CD14-positive monocyte (primary cell): Measurements from ENCODE around the gene FARP2. TPM values are rescaled to one million over a fixed set of nuclear protein-coding genes. Genes with fewer than 3 reads are reported as not detected.
"Not testable (repeated sequence)": the region's sequence is repeated elsewhere in the genome, so short reads cannot be mapped to it uniquely, and the experiment has no call there.

Source experiments
- DNase-seq, 3 donors: peaks; one replicate each; pipeline ENCODE4 v3.0.0-alpha.2; 2011 to 2022
- H2AFZ ChIP-seq: 2 replicates; pipeline ENCODE4 v1.6.0; 2012; ENCODE audit warnings: mild to moderate bottlenecking, low read depth, low read length, inconsistent platforms; ENCODE audit not compliant: insufficient read depth, poor library complexity, severe bottlenecking
- H3K27ac ChIP-seq, 2 donors: 1 replicate in 1 of 2; 2 replicates in 1 of 2; pipeline ENCODE4 v1.5.1; 2012 to 2013; ENCODE audit warnings: low read length in 2 of 2, control low read depth in 1 of 2, inconsistent platforms in 1 of 2, low read depth in 1 of 2, mild to moderate bottlenecking in 1 of 2
- H3K27me3 ChIP-seq, 2 donors: one replicate each; pipeline versions ENCODE4 v1.6.0 to v1.6.1; 2011 to 2013; ENCODE audit warnings: low read length in 2 of 2; ENCODE audit not compliant: control insufficient read depth in 2 of 2, insufficient read depth in 2 of 2
- H3K36me3 ChIP-seq, 2 donors: replicated peaks in 1 of 2; 1 replicate in 1 of 2; 2 replicates in 1 of 2; pipeline versions ENCODE4 v1.5.1 to v1.6.1; 2012 to 2013; ENCODE audit warnings: low read length in 2 of 2, control low read depth in 1 of 2, inconsistent platforms in 1 of 2, mild to moderate bottlenecking in 1 of 2; ENCODE audit not compliant: insufficient read depth in 2 of 2, control insufficient read depth in 1 of 2
- H3K4me1 ChIP-seq, 2 donors: 1 replicate in 1 of 2; 2 replicates in 1 of 2; pipeline versions ENCODE4 v1.5.1 to v1.6.1; 2012 to 2013; ENCODE audit warnings: low read length in 2 of 2, control low read depth in 1 of 2, inconsistent platforms in 1 of 2, mild to moderate bottlenecking in 1 of 2, moderate library complexity in 1 of 2; ENCODE audit not compliant: insufficient read depth in 2 of 2, control insufficient read depth in 1 of 2
- H3K4me2 ChIP-seq: replicated peaks from 2 replicates; pipeline ENCODE3; 2012; ENCODE audit warnings: low read length, moderate library complexity, mild to moderate bottlenecking; ENCODE audit not compliant: poor library complexity, severe bottlenecking; ENCODE audit errors: extremely low read depth
- H3K4me3 ChIP-seq, 3 experiments: fragments of 200-600 bp in 1 of 3; sonication (generic) in 1 of 3; replicated peaks in 1 of 3; 1 replicate in 2 of 3; 2 replicates in 1 of 3; pipeline ENCODE4 v1.5.1; 2011 to 2013; ENCODE audit warnings: low read length in 3 of 3, mild to moderate bottlenecking in 3 of 3, control low read depth in 2 of 3, low read depth in 2 of 3, inconsistent platforms in 1 of 3, moderate library complexity in 1 of 3
- H3K79me2 ChIP-seq: 2 replicates; pipeline ENCODE4 v1.6.0; 2012; ENCODE audit warnings: mild to moderate bottlenecking, control low read depth, inconsistent platforms, low read length, moderate library complexity; ENCODE audit not compliant: insufficient read depth
- H3K9ac ChIP-seq: 2 replicates; pipeline ENCODE4 v1.6.0; 2017; ENCODE audit warnings: low read length, mild to moderate bottlenecking; ENCODE audit not compliant: insufficient read depth, poor library complexity, severe bottlenecking
- H3K9me3 ChIP-seq, 2 donors: replicated peaks in 1 of 2; 1 replicate in 1 of 2; 2 replicates in 1 of 2; pipeline versions ENCODE4 v1.5.1 to v1.6.1; 2012 to 2013; ENCODE audit warnings: low read length in 2 of 2, control low read depth in 1 of 2; ENCODE audit not compliant: control insufficient read depth in 1 of 2, insufficient read depth in 1 of 2
- H4K20me1 ChIP-seq: 2 replicates; pipeline ENCODE4 v1.6.0; 2012; ENCODE audit warnings: mild to moderate bottlenecking, low read length, control low read depth, moderate library complexity; ENCODE audit not compliant: insufficient read depth
- H3K27ac Mint-ChIP-seq, 7 donors: one replicate each; pipeline ENCODE4 v1.8.0; 2020; ENCODE audit warnings: mild to moderate bottlenecking in 7 of 7, mixed read lengths in 7 of 7, moderate library complexity in 6 of 7, inconsistent platforms in 2 of 7
- H3K27me3 Mint-ChIP-seq, 3 donors: one replicate each; pipeline ENCODE4 v1.8.0; 2021 to 2022; ENCODE audit warnings: low read depth in 3 of 3, mild to moderate bottlenecking in 3 of 3, mixed read lengths in 3 of 3, moderate library complexity in 3 of 3, inconsistent platforms in 1 of 3
- H3K36me3 Mint-ChIP-seq, 2 donors: one replicate each; pipeline ENCODE4 v1.8.0; 2020; ENCODE audit warnings: mixed read lengths in 2 of 2, inconsistent platforms in 1 of 2, mild to moderate bottlenecking in 1 of 2
- H3K4me1 Mint-ChIP-seq: one replicate; pipeline ENCODE4 v1.8.0; 2020; ENCODE audit warnings: mild to moderate bottlenecking, mixed read lengths
- H3K4me3 Mint-ChIP-seq, 2 donors: one replicate each; pipeline ENCODE4 v1.8.0; 2020; ENCODE audit warnings: mild to moderate bottlenecking in 2 of 2, mixed read lengths in 2 of 2, moderate library complexity in 1 of 2
- H3K9me3 Mint-ChIP-seq, 7 donors: one replicate each; pipeline ENCODE4 v1.8.0; 2020 to 2022; ENCODE audit warnings: mixed read lengths in 7 of 7, mild to moderate bottlenecking in 6 of 7, moderate library complexity in 6 of 7, inconsistent platforms in 2 of 7
- CTCF ChIP-seq: fragments of 200-600 bp; IDR thresholded peaks from one replicate; pipeline ENCODE4 v1.8.0; 2022; ENCODE audit warnings: antibody characterized with exemption, mild to moderate bottlenecking
- WGBS: methylation state at CpG from one replicate; pipeline ENCODE4 v1.1.5; 2013; ENCODE audit warnings: missing lambda C conversion rate; ENCODE audit not compliant: insufficient coverage; 5-methylcytosine and 5-hydroxymethylcytosine counted together
- intact Hi-C, 2 donors: fragments of 100-400 bp; cut with micrococcal nuclease; formaldehyde crosslinking; loops; one replicate each; pipeline versions ENCODE4 v1.15.0 to v1.15.1; 2023
- polyA plus RNA-seq, 3 donors: library from polyadenylated mRNA; depleted of rRNA in 1 of 3; unstranded in 2 of 3; stranded (reverse) in 1 of 3; fragments of 300-500 nt in 2 of 3; fragments of >200 nt in 1 of 3; fragmentation: Illumina TruSeq in 2 of 3; gene quantifications; 1 replicate in 2 of 3; 2 replicates in 1 of 3; pipeline ENCODE4 v1.2.3, GENCODE V29; 2012 to 2021

The FARP2 gene
- polyA plus RNA-seq, 3 donors = 6.7 to 8.5 (median 7.3) TPM

- no peak for DNase-seq
- TF ChIP-seq CTCF = no peak
- Histone ChIP-seq H2AFZ (no peak overlapping the region), H3K79me2 (no peaks in the 10 kb centered on the region), H3K4me3 (no peak overlapping the region), H3K9ac (no peak overlapping the region), H3K36me3 (peaks cover 6 to 30% of the 10 kb centered on the region in 2 donors), H3K9me3 (peaks cover 14 to 26% of the 10 kb centered on the region in 2 donors), H3K27ac (no peak overlapping the region), H3K4me1 (no peaks in the 10 kb centered on the region), H3K27me3 (peaks cover 2 to 14% of the 10 kb centered on the region in 2 donors), H4K20me1 (no peaks in the 10 kb centered on the region), H3K4me2 (no peak overlapping the region)
- WGBS = no CpG with 5 or more reads among the region's 1 CpG
- intact Hi-C loops = no loop called here
- Mint-ChIP-seq H3K27me3 (peaks cover 21 to 44% (median 26%) of the 10 kb centered on the region in 3 donors), H3K36me3 (peaks cover 36 to 50% of the 10 kb centered on the region in 2 donors), H3K4me3 (peak overlapping the region in 1 of 2 donors; percentile 28), H3K27ac (no peak overlapping the region), H3K4me1 (no peaks in the 10 kb centered on the region), H3K9me3 (peaks cover 19 to 52% (median 37%) of the 10 kb centered on the region in 7 donors)
Observed at GRCh38 chr2:241422350-241422749, 66.3 kb downstream of the FARP2 start.

- H3K36me3 Mint-ChIP-seq = peaks cover 29 to 41% of the 10 kb centered on the region in 2 donors
- peaks cover 2 to 14% of the 10 kb centered on the region in 2 donors for H3K27me3 ChIP-seq
- intact Hi-C loops, H3K4me2 ChIP-seq, H3K4me1 Mint-ChIP-seq, H3K4me3 Mint-ChIP-seq, H3K9ac ChIP-seq, H3K4me3 ChIP-seq, H3K27ac Mint-ChIP-seq, H3K27ac ChIP-seq, DNase-seq, H3K4me1 ChIP-seq, H2AFZ ChIP-seq, H4K20me1 ChIP-seq, H3K79me2 ChIP-seq: not testable (repeated sequence)
- peaks cover 21 to 46% (median 27%) of the 10 kb centered on the region in 3 donors for H3K27me3 Mint-ChIP-seq
- peaks cover 14 to 26% of the 10 kb centered on the region in 2 donors for H3K9me3 ChIP-seq
- peaks cover 19 to 55% (median 38%) of the 10 kb centered on the region in 7 donors for H3K9me3 Mint-ChIP-seq
- WGBS = no CpG with 5 or more reads among the region's 1 CpG
- H3K36me3 ChIP-seq = peaks cover 6 to 21% of the 10 kb centered on the region in 2 donors
Observed at GRCh38 chr2:241423489-241423888, 67.4 kb downstream of the FARP2 start.
